HG03108 (cell line): Measurements from ENCODE around the gene SLC25A21.
"Not testable (repeated sequence)": the region's sequence is repeated elsewhere in the genome, so short reads cannot be mapped to it uniquely, and the experiment has no call there.

Experiments used
- ATAC-seq: cut with Tn5 transposase; IDR thresholded peaks from one replicate; pipeline ENCODE4 v1.9.1; 2021; ENCODE audit warnings: moderate library complexity; ENCODE audit not compliant: unreplicated experiment

Gene SLC25A21

GRCh38 chr14:36726128-36726527 is 446.3 kb downstream of the SLC25A21 start:
- no peak for ATAC-seq

- ATAC-seq, result no peak
Measured at GRCh38 chr14:36724162-36724561, 448.2 kb downstream of the SLC25A21 start.

GRCh38 chr14:36723530-36723929 is 448.9 kb downstream of the SLC25A21 start:
- no peak for ATAC-seq

- no peak for ATAC-seq
Measured at GRCh38 chr14:36721877-36722276, 450.5 kb downstream of the SLC25A21 start.

GRCh38 chr14:36720657-36721056 is 451.7 kb downstream of the SLC25A21 start:
- no peak for ATAC-seq

GRCh38 chr14:36719823-36720222 is 452.6 kb downstream of the SLC25A21 start:
- ATAC-seq, result no peak

- ATAC-seq, result no peak
Measured at GRCh38 chr14:36718216-36718615, 454.2 kb downstream of the SLC25A21 start.

GRCh38 chr14:36717363-36717762 is 455.0 kb downstream of the SLC25A21 start:
- ATAC-seq, result no peak

- ATAC-seq, result no peak
Measured at GRCh38 chr14:36716614-36717184, 455.7 kb downstream of the SLC25A21 start.

- no peak for ATAC-seq
Measured at GRCh38 chr14:36713960-36714703, 458.3 kb downstream of the SLC25A21 start.

GRCh38 chr14:36707570-36707969 is 464.8 kb downstream of the SLC25A21 start:
- no peak for ATAC-seq

GRCh38 chr14:36702474-36702873 is 469.9 kb downstream of the SLC25A21 start:
- ATAC-seq, result no peak

GRCh38 chr14:36701132-36701531 is 471.3 kb downstream of the SLC25A21 start:
- ATAC-seq, result no peak

GRCh38 chr14:36700651-36701050 is 471.8 kb downstream of the SLC25A21 start:
- ATAC-seq, result no peak

- not testable (repeated sequence) for ATAC-seq
Measured at GRCh38 chr14:36699420-36699819, 473.0 kb downstream of the SLC25A21 start.

- no peak for ATAC-seq
Measured at GRCh38 chr14:36690311-36691040, 481.9 kb downstream of the SLC25A21 start.

GRCh38 chr14:36684946-36685345 is 487.5 kb downstream of the SLC25A21 start:
- no peak for ATAC-seq

- no peak for ATAC-seq
Measured at GRCh38 chr14:36683083-36683724, 489.2 kb downstream of the SLC25A21 start.

- ATAC-seq, result no peak
Measured at GRCh38 chr14:36682338-36682737, 490.1 kb downstream of the SLC25A21 start.

- ATAC-seq, result no peak
Measured at GRCh38 chr14:36676236-36676635, 496.2 kb downstream of the SLC25A21 start.

GRCh38 chr14:36675581-36675980 is 496.8 kb downstream of the SLC25A21 start:
- ATAC-seq, result no peak
